Smooth muscle cell (in vitro differentiated cells): Measurements from ENCODE around the gene TUT4. TPM values are rescaled to one million over a fixed set of nuclear protein-coding genes. Genes with fewer than 3 reads are reported as not detected.

ENCODE experiments used
- DNase-seq: peaks from one replicate; lab custom pipeline; 2025; ENCODE audit not compliant: unreplicated experiment; lab: John Stamatoyannopoulos, UW
- H2AFZ ChIP-seq: fragments of 200-600 bp; sonication (generic); 2 replicates; pipeline ENCODE4 v1.6.0; 2016; ENCODE audit warnings: antibody characterized with exemption, low read depth, mild to moderate bottlenecking
- H3F3A ChIP-seq: fragments of 200-600 bp; sonication (generic); 2 replicates; pipeline ENCODE4 v1.6.0; 2017; ENCODE audit warnings: antibody characterized with exemption, low read depth
- H3K27ac ChIP-seq: fragments of 200-600 bp; sonication (generic); 2 replicates; pipeline ENCODE4 v1.5.1; 2016; ENCODE audit warnings: low read depth, mild to moderate bottlenecking
- H3K27me3 ChIP-seq: fragments of 200-600 bp; sonication (generic); 2 replicates; pipeline ENCODE4 v1.6.1; 2016; ENCODE audit warnings: low read depth, mild to moderate bottlenecking
- H3K36me3 ChIP-seq: fragments of 200-600 bp; sonication (generic); 2 replicates; pipeline ENCODE4 v1.5.1; 2016; ENCODE audit warnings: low read depth
- H3K4me1 ChIP-seq: fragments of 200-600 bp; sonication (generic); 2 replicates; pipeline ENCODE4 v1.5.1; 2016; ENCODE audit warnings: low read depth
- H3K4me2 ChIP-seq: fragments of 200-600 bp; sonication (generic); 2 replicates; pipeline ENCODE4 v1.6.0; 2016; ENCODE audit warnings: mild to moderate bottlenecking
- H3K4me3 ChIP-seq: fragments of 200-600 bp; sonication (generic); 2 replicates; pipeline ENCODE4 v1.5.1; 2016; ENCODE audit warnings: mild to moderate bottlenecking
- H3K79me2 ChIP-seq: fragments of 200-600 bp; sonication (generic); 2 replicates; pipeline ENCODE4 v1.6.0; 2016; ENCODE audit warnings: low read depth, mild to moderate bottlenecking
- H3K9ac ChIP-seq: fragments of 200-600 bp; sonication (generic); 2 replicates; pipeline ENCODE4 v1.6.0; 2016; ENCODE audit warnings: low read depth
- H3K9me3 ChIP-seq: fragments of 200-600 bp; sonication (generic); replicated peaks from 2 replicates; pipeline ENCODE4 v1.5.1; 2016; ENCODE audit warnings: low read depth
- H4K20me1 ChIP-seq: fragments of 200-600 bp; sonication (generic); 2 replicates; pipeline ENCODE4 v1.6.0; 2016; ENCODE audit warnings: low read depth
- WGBS: methylation state at CpG from one replicate; pipeline ENCODE4 v1.1.7; 2016; ENCODE audit warnings: low lambda C conversion rate; 5-methylcytosine and 5-hydroxymethylcytosine counted together
- polyA plus RNA-seq: library from polyadenylated mRNA; unstranded; fragments of >200 nt; fragmentation: Nextera tagmentation; extraction: Ambion mirVana; gene quantifications from 2 replicates; pipeline ENCODE4 v1.2.1, GENCODE V29; 2016
- total RNA-seq: library from RNA; depleted of rRNA; stranded (reverse); fragments of >200 nt; gene quantifications from 2 replicates; pipeline ENCODE4 v1.2.3, GENCODE V29; 2014
- TF ChIP-seq, protein P1 (sequence below): fragments of 200-600 bp; sonication (generic); IDR thresholded peaks from 2 replicates; pipeline ENCODE4 v1.5.1; 2017; ENCODE audit warnings: borderline replicate concordance, mild to moderate bottlenecking, antibody characterized with exemption; ENCODE audit not compliant: insufficient read depth, poor library complexity, severe bottlenecking

TUT4 gene
- total and polyA plus RNA-seq, 2 experiments from 2014 or later, result 13.9 to 58.3 TPM

- TF ChIP-seq, protein P1, sequence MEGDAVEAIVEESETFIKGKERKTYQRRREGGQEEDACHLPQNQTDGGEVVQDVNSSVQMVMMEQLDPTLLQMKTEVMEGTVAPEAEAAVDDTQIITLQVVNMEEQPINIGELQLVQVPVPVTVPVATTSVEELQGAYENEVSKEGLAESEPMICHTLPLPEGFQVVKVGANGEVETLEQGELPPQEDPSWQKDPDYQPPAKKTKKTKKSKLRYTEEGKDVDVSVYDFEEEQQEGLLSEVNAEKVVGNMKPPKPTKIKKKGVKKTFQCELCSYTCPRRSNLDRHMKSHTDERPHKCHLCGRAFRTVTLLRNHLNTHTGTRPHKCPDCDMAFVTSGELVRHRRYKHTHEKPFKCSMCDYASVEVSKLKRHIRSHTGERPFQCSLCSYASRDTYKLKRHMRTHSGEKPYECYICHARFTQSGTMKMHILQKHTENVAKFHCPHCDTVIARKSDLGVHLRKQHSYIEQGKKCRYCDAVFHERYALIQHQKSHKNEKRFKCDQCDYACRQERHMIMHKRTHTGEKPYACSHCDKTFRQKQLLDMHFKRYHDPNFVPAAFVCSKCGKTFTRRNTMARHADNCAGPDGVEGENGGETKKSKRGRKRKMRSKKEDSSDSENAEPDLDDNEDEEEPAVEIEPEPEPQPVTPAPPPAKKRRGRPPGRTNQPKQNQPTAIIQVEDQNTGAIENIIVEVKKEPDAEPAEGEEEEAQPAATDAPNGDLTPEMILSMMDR, result no peak
- Histone ChIP-seq H3K4me3 (peak overlapping the region; percentile 78), H3K9me3 (no peaks in the 10 kb centered on the region), H3K79me2 (peaks cover 33% of the 10 kb centered on the region), H4K20me1 (peaks cover 37% of the 10 kb centered on the region), H2AFZ (peak overlapping the region; percentile 86), H3F3A (peaks cover 16% of the 10 kb centered on the region), H3K4me2 (peak overlapping the region; percentile 90), H3K9ac (peak overlapping the region; percentile 79), H3K27me3 (no peaks in the 10 kb centered on the region), H3K4me1 (peaks cover 25% of the 10 kb centered on the region), H3K27ac (peak overlapping the region; percentile 72), H3K36me3 (no peaks in the 10 kb centered on the region)
- peak; percentile 88 for DNase-seq
- 1% methylated on average over 28 of the region's 66 CpGs for WGBS
Observed at GRCh38 chr1:52553362-52554266, 722 bp upstream of the TUT4 start.

DNA sequence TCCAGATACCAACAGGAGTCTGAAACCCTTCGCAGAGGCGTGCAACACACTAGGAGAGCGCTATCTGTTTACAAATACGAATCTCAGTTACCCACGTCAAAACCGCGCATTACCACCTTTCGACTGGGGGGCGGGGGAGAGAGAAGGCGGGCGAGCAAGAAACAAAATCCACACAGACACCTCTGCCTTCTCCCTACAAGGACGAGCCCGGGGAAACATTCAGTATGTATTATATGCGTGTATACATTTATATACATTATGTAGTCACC lies 722 bp downstream of the TUT4 start:
- TF ChIP-seq, protein P1, result no peak
- Histone ChIP-seq H3K79me2 (peaks cover 48% of the 10 kb centered on the region), H3K4me2 (peak overlapping the region; percentile 90), H3K9me3 (no peaks in the 10 kb centered on the region), H3K27me3 (no peaks in the 10 kb centered on the region), H3K9ac (peak overlapping the region; percentile 77), H3K4me3 (peak overlapping the region; percentile 78), H3K36me3 (no peaks in the 10 kb centered on the region), H4K20me1 (peaks cover 51% of the 10 kb centered on the region), H3F3A (peaks cover 16% of the 10 kb centered on the region), H3K4me1 (peaks cover 25% of the 10 kb centered on the region), H2AFZ (peak overlapping the region; percentile 77), H3K27ac (peak overlapping the region; percentile 69)
- DNase-seq, result no peak
- WGBS, result 1% methylated on average over 14 of the region's 14 CpGs

GRCh38 chr1:52551507-52552235 lies 1.2 kb downstream of the TUT4 start:
- Histone ChIP-seq H3F3A (peaks cover 16% of the 10 kb centered on the region), H3K36me3 (no peaks in the 10 kb centered on the region), H3K9me3 (no peaks in the 10 kb centered on the region), H3K27me3 (no peaks in the 10 kb centered on the region), H3K9ac (peak overlapping the region; percentile 77), H2AFZ (peak overlapping the region; percentile 77), H3K4me3 (peak overlapping the region; percentile 78), H3K4me1 (peaks cover 25% of the 10 kb centered on the region), H3K79me2 (peaks cover 53% of the 10 kb centered on the region), H3K4me2 (peak overlapping the region; percentile 90), H4K20me1 (peaks cover 56% of the 10 kb centered on the region), H3K27ac (peak overlapping the region; percentile 69)
- 7% methylated on average over 20 of the region's 20 CpGs for WGBS
- DNase-seq, result no peak
- TF ChIP-seq, protein P1, result no peak
